DOHH2 (cell line): Measurements from ENCODE around the gene ZNF839.

Source experiments
- H3F3A ChIP-seq: fragments of 200-600 bp; sonication (generic), shearing (Covaris generic); 2 replicates; pipeline ENCODE4 v1.6.0; 2016; ENCODE audit warnings: antibody characterized with exemption, mild to moderate bottlenecking; ENCODE audit not compliant: control insufficient read depth, insufficient read depth
- H3K27ac ChIP-seq: fragments of 200-600 bp; sonication (generic); 2 replicates; pipeline ENCODE4 v1.5.1; 2014; ENCODE audit warnings: low read depth, mild to moderate bottlenecking, low read length, moderate library complexity
- H3K27me3 ChIP-seq: fragments of 200-600 bp; sonication (generic); 2 replicates; pipeline ENCODE4 v1.6.1; 2014; ENCODE audit warnings: mild to moderate bottlenecking, low read length, mixed read lengths; ENCODE audit not compliant: control insufficient read depth
- H3K36me3 ChIP-seq: fragments of 200-600 bp; sonication (generic); 2 replicates; pipeline ENCODE4 v1.6.1; 2014; ENCODE audit warnings: mild to moderate bottlenecking, low read length, moderate library complexity, mixed read lengths; ENCODE audit not compliant: control insufficient read depth
- H3K4me1 ChIP-seq: fragments of 200-600 bp; sonication (generic); 2 replicates; pipeline ENCODE4 v1.6.1; 2014; ENCODE audit warnings: mild to moderate bottlenecking, low read length, mixed read lengths; ENCODE audit not compliant: control insufficient read depth
- H3K4me2 ChIP-seq: fragments of 200-600 bp; sonication (generic); 2 replicates; pipeline ENCODE4 v1.6.0; 2014; ENCODE audit warnings: mild to moderate bottlenecking, low read length, moderate library complexity
- H3K4me3 ChIP-seq: fragments of 200-600 bp; sonication (generic); 2 replicates; pipeline ENCODE4 v1.5.1; 2014; ENCODE audit warnings: mild to moderate bottlenecking, low read length, mixed read lengths
- H3K79me2 ChIP-seq: fragments of 200-600 bp; sonication (generic); 2 replicates; pipeline ENCODE4 v1.6.1; 2014; ENCODE audit warnings: mild to moderate bottlenecking, low read length, mixed read lengths; ENCODE audit not compliant: control insufficient read depth
- H3K9me2 ChIP-seq: fragments of 200-600 bp; sonication (generic); replicated peaks from 2 replicates; pipeline ENCODE4 v1.6.1; 2014; ENCODE audit warnings: mild to moderate bottlenecking, low read length, mixed read lengths; ENCODE audit not compliant: control insufficient read depth
- H3K9me3 ChIP-seq: fragments of 200-600 bp; sonication (generic); 2 replicates; pipeline ENCODE4 v1.6.1; 2014; ENCODE audit warnings: antibody characterized with exemption, low read length, mixed read lengths; ENCODE audit not compliant: control insufficient read depth, insufficient read depth
- H4K20me1 ChIP-seq: fragments of 200-600 bp; sonication (generic); 2 replicates; pipeline ENCODE4 v1.6.0; 2014; ENCODE audit warnings: low read depth, mild to moderate bottlenecking, antibody characterized with exemption, low read length, moderate library complexity; ENCODE audit not compliant: control insufficient read depth, insufficient read depth
- EZH2phosphoT487 ChIP-seq: fragments of 200-600 bp; sonication (generic); IDR thresholded peaks from 2 replicates; pipeline ENCODE4 v1.6.1; 2017; ENCODE audit warnings: borderline replicate concordance, mild to moderate bottlenecking, antibody characterized with exemption, low read length, moderate library complexity, mixed read lengths
- TF ChIP-seq, protein P1 (sequence below): fragments of 200-600 bp; sonication (generic); IDR thresholded peaks from one replicate; pipeline ENCODE4 v1.5.1; 2014; ENCODE audit warnings: antibody characterized with exemption, mild to moderate bottlenecking, low read depth, low read length; ENCODE audit not compliant: poor library complexity, severe bottlenecking

ZNF839 gene

DNA sequence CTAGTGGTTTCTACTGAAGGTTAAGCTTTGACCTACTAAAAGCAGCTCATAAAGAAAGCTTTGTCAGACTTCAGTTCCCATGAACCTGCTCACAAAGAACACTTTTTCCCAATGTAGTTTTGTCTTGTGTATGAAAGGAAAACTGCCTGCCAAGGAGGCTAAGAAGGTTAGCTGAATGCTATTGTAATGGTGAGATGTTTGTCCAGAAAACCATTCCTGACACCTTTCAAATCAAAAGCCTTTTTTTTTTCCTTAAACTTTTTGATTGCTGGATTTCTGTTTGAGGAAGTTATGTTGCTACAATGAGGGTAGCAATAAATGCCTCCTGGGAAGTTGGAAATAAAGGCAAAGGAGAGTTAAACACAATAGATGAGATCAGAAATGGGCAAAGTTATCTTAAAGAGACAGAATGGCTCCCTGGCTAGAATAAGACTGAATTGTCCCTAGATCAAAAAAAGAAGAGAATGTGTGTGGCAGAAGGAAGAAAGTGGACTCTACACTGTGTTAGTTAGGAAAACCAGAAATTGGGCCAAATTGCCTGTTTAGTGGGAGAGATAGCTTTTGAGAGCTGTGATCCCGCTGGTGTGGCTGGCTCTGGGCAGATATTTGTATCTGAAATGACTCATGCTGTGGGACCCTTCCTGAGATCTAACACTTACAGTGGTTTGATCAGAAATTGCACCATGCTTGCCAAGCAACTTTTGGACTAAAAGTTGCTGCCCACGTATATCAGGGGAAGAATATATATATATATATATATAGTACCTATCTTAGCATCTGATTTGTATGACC lies 70.7 kb downstream of the ZNF839 start:
- Histone ChIP-seq H3K4me2 (no peak overlapping the region), H3K27me3 (no peaks in the 10 kb centered on the region), H3K9me3 (no peaks in the 10 kb centered on the region), H3F3A (no peaks in the 10 kb centered on the region), H3K36me3 (no peaks in the 10 kb centered on the region; the same call in 1 of the 2 replicates), H3K4me3 (no peak overlapping the region), H3K4me1 (no peaks in the 10 kb centered on the region), H3K27ac (no peak overlapping the region), H4K20me1 (no peaks in the 10 kb centered on the region), H3K9me2 (no peaks in the 10 kb centered on the region), H3K79me2 (no peaks in the 10 kb centered on the region)
- TF ChIP-seq, protein P1, sequence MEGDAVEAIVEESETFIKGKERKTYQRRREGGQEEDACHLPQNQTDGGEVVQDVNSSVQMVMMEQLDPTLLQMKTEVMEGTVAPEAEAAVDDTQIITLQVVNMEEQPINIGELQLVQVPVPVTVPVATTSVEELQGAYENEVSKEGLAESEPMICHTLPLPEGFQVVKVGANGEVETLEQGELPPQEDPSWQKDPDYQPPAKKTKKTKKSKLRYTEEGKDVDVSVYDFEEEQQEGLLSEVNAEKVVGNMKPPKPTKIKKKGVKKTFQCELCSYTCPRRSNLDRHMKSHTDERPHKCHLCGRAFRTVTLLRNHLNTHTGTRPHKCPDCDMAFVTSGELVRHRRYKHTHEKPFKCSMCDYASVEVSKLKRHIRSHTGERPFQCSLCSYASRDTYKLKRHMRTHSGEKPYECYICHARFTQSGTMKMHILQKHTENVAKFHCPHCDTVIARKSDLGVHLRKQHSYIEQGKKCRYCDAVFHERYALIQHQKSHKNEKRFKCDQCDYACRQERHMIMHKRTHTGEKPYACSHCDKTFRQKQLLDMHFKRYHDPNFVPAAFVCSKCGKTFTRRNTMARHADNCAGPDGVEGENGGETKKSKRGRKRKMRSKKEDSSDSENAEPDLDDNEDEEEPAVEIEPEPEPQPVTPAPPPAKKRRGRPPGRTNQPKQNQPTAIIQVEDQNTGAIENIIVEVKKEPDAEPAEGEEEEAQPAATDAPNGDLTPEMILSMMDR: no peak
- TF ChIP-seq EZH2phosphoT487: no peak
